Trophoblast cell (in vitro differentiated cells and primary cell): ENCODE results near the gene PCLO.

Experiments used
- DNase-seq, 2 donors: peaks; one replicate each; pipeline ENCODE4 v3.0.0-alpha.2; 2016
- H2AFZ ChIP-seq: 2 replicates; pipeline ENCODE4 v1.6.1; 2013; ENCODE audit warnings: low read length, moderate library complexity, mild to moderate bottlenecking; ENCODE audit not compliant: insufficient read depth, poor library complexity
- H2AK5ac ChIP-seq: 2 replicates; pipeline ENCODE4 v1.6.1; 2013; ENCODE audit warnings: mild to moderate bottlenecking, low read length
- H2BK120ac ChIP-seq: 2 replicates; pipeline ENCODE4 v1.6.1; 2013; ENCODE audit warnings: low read length, mild to moderate bottlenecking, moderate library complexity; ENCODE audit not compliant: insufficient read depth, poor library complexity
- H2BK12ac ChIP-seq: 2 replicates; pipeline ENCODE4 v1.6.1; 2013; ENCODE audit warnings: mild to moderate bottlenecking, low read length, moderate library complexity
- H2BK5ac ChIP-seq: 2 replicates; pipeline ENCODE4 v1.6.1; 2013; ENCODE audit warnings: low read length, low read depth, moderate library complexity, mild to moderate bottlenecking; ENCODE audit not compliant: poor library complexity
- H3K14ac ChIP-seq: 2 replicates; pipeline ENCODE4 v1.6.1; 2013; ENCODE audit warnings: mild to moderate bottlenecking, low read length
- H3K18ac ChIP-seq: 2 replicates; pipeline ENCODE4 v1.6.1; 2013; ENCODE audit warnings: mild to moderate bottlenecking, low read length
- H3K23ac ChIP-seq: 2 replicates; pipeline ENCODE4 v1.6.1; 2013; ENCODE audit warnings: low read length
- H3K27ac ChIP-seq: 2 replicates; pipeline ENCODE4 v1.5.1; 2013; ENCODE audit warnings: low read depth, mild to moderate bottlenecking, inconsistent platforms, low read length, moderate library complexity
- H3K27me3 ChIP-seq: 2 replicates; pipeline ENCODE4 v1.6.1; 2013; ENCODE audit warnings: inconsistent platforms, mild to moderate bottlenecking, low read length, moderate library complexity; ENCODE audit not compliant: insufficient read depth
- H3K36me3 ChIP-seq, 2 experiments: 1 replicate in 1 of 2; 2 replicates in 1 of 2; pipeline ENCODE4 v1.6.1; 2013; ENCODE audit warnings: low read length in 2 of 2, mild to moderate bottlenecking in 2 of 2, moderate library complexity in 1 of 2; ENCODE audit not compliant: insufficient read depth in 2 of 2, control insufficient read depth in 1 of 2
- H3K4ac ChIP-seq: 2 replicates; pipeline ENCODE4 v1.6.1; 2013; ENCODE audit warnings: low read depth, mild to moderate bottlenecking, low read length, moderate library complexity
- H3K4me1 ChIP-seq, 2 experiments: 1 replicate in 1 of 2; 2 replicates in 1 of 2; pipeline ENCODE4 v1.6.1; 2013; ENCODE audit warnings: low read length in 2 of 2, mild to moderate bottlenecking in 2 of 2, moderate library complexity in 1 of 2; ENCODE audit not compliant: insufficient read depth in 2 of 2, control insufficient read depth in 1 of 2
- H3K4me2 ChIP-seq: 2 replicates; pipeline ENCODE4 v1.6.1; 2013; ENCODE audit warnings: inconsistent platforms, mild to moderate bottlenecking, low read length, moderate library complexity
- H3K4me3 ChIP-seq: 2 replicates; pipeline ENCODE4 v1.5.1; 2013; ENCODE audit warnings: mild to moderate bottlenecking, low read depth, low read length, inconsistent platforms
- H3K79me1 ChIP-seq: one replicate; pipeline ENCODE4 v1.6.1; 2013; ENCODE audit warnings: low read length
- H3K79me2 ChIP-seq: 2 replicates; pipeline ENCODE4 v1.6.1; 2013; ENCODE audit warnings: low read length, mild to moderate bottlenecking; ENCODE audit not compliant: control insufficient read depth, insufficient read depth, poor library complexity
- H3K9ac ChIP-seq: 2 replicates; pipeline ENCODE4 v1.6.1; 2013; ENCODE audit warnings: mild to moderate bottlenecking, low read length
- H3K9me3 ChIP-seq: 2 replicates; pipeline ENCODE4 v1.6.1; 2013; ENCODE audit warnings: low read depth, mild to moderate bottlenecking, control low read depth, inconsistent platforms, low read length; ENCODE audit not compliant: insufficient read depth
- H4K12ac ChIP-seq: 2 replicates; pipeline ENCODE4 v1.6.1; 2013; ENCODE audit warnings: low read depth, mild to moderate bottlenecking, low read length, moderate library complexity
- H4K8ac ChIP-seq: 2 replicates; pipeline ENCODE4 v1.6.1; 2013; ENCODE audit warnings: low read depth, mild to moderate bottlenecking, low read length, moderate library complexity
- H4K91ac ChIP-seq: one replicate; pipeline ENCODE4 v1.6.1; 2013; ENCODE audit warnings: low read depth, mild to moderate bottlenecking, low read length, moderate library complexity
- WGBS: extraction: QIAGEN DNeasy Blood & Tissue Kit; methylation state at CpG from one replicate; pipeline ENCODE4 v1.1.7; 2013; ENCODE audit warnings: missing lambda C conversion rate; ENCODE audit not compliant: insufficient read length, insufficient coverage; ENCODE audit errors: extremely low coverage; 5-methylcytosine and 5-hydroxymethylcytosine counted together

PCLO gene

GRCh38 chr7:82975811-82976468, 186.7 kb downstream of the PCLO start:
- H3K4me1 ChIP-seq: no peaks in the 10 kb centered on the region
- H2AFZ ChIP-seq: no peak overlapping the region
- H2BK5ac ChIP-seq: no peak overlapping the region
- H3K9ac ChIP-seq: no peak overlapping the region
- no CpG with 5 or more reads among the region's 2 CpGs for WGBS
- H2AK5ac ChIP-seq: no peak overlapping the region
- H3K23ac ChIP-seq: no peak overlapping the region
- peak in 1 of 2 donors; percentile 27 for DNase-seq
- H3K14ac ChIP-seq: no peak overlapping the region
- H4K12ac ChIP-seq: no peak overlapping the region
- H3K4me2 ChIP-seq: no peak overlapping the region
- no peak overlapping the region for H2BK12ac ChIP-seq
- no peaks in the 10 kb centered on the region for H3K9me3 ChIP-seq
- H3K18ac ChIP-seq: no peak overlapping the region
- H4K91ac ChIP-seq: no peak overlapping the region
- no peak overlapping the region for H4K8ac ChIP-seq
- H3K4ac ChIP-seq: no peak overlapping the region
- no peaks in the 10 kb centered on the region for H3K36me3 ChIP-seq
- no peaks in the 10 kb centered on the region for H3K79me1 ChIP-seq
- no peak overlapping the region for H3K27ac ChIP-seq
- no peaks in the 10 kb centered on the region for H3K79me2 ChIP-seq
- H2BK120ac ChIP-seq: no peak overlapping the region
- no peaks in the 10 kb centered on the region for H3K27me3 ChIP-seq
- no peak overlapping the region for H3K4me3 ChIP-seq

DNA sequence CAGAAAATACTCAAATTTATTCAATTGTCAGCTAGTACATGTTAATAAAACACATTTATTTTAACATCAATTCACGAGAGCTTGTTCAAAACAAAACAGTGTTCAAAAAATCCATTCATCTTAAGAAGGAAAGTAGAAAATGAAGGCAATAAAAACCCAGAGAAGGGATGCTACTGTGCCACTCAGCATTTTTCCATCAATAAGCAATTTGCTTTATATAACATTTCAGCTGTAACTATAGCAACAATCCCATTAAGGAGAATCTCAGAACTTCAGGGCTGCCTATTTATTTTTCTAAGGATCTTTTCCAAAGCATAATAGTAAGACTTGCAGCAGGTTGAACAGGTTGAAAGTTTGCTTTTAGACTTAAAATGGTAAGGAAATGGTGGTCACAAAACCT, 190.5 kb downstream of the PCLO start:
- H2AK5ac ChIP-seq: no peak overlapping the region
- H2BK5ac ChIP-seq: no peak overlapping the region
- H3K4me1 ChIP-seq: no peaks in the 10 kb centered on the region
- no peaks in the 10 kb centered on the region for H3K36me3 ChIP-seq
- DNase-seq: no peak
- no peak overlapping the region for H3K18ac ChIP-seq
- no peak overlapping the region for H3K9ac ChIP-seq
- H4K8ac ChIP-seq: no peak overlapping the region
- H3K27me3 ChIP-seq: no peaks in the 10 kb centered on the region
- H3K27ac ChIP-seq: no peak overlapping the region
- no peaks in the 10 kb centered on the region for H3K79me1 ChIP-seq
- H4K91ac ChIP-seq: no peak overlapping the region
- no peak overlapping the region for H3K14ac ChIP-seq
- no peaks in the 10 kb centered on the region for H3K79me2 ChIP-seq
- no CpG with 5 or more reads among the region's 1 CpG for WGBS
- no peak overlapping the region for H2AFZ ChIP-seq
- no peak overlapping the region for H2BK120ac ChIP-seq
- H3K4me2 ChIP-seq: no peak overlapping the region
- H4K12ac ChIP-seq: no peak overlapping the region
- no peak overlapping the region for H2BK12ac ChIP-seq
- H3K23ac ChIP-seq: no peak overlapping the region
- H3K4ac ChIP-seq: no peak overlapping the region
- H3K4me3 ChIP-seq: no peak overlapping the region
- no peaks in the 10 kb centered on the region for H3K9me3 ChIP-seq

DNA sequence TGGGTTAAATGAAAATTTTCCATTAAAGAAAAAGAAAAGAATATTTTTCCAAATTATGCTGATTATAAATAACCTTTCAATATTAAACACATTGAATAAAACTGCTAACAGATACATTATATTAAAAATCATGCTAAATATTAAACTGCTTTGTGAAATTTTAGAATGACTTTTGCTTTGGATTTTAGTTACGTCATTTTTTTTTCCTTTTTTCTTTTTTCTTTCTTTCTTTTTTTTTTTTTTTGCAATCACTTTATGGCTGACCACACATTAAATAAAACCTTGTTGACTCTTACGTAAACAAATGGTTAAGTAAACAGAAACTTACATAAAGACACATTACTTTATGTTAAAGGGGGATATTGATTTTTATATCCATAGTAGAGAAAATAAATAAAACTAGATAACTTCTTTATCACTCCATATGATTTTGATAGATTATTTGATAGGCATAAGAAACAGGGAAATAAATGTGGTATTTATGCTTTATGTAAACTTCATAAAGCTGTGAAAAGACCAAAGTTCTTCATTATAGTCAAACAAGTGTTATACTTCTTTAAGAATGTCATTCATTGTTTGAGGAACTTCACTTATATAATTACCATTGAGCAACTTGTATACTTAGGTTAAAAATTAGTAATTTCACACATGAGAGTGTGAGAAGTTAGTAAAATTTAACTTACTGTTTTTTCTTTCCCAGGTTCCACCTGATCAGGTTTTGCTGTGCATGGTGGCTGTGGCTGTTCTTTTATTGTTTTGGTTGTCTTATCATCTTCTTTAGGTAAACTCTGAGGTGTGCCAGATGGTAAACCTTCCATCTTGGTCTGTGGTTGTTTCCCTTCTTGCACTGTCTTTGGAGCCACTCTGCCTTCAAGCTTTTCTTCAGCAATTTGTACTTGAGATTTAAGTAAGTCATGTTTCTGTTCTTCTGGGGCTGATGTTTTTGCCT, 197.3 kb downstream of the PCLO start:
- no peak overlapping the region for H4K12ac ChIP-seq
- no peak overlapping the region for H2BK12ac ChIP-seq
- H3K4me3 ChIP-seq: no peak overlapping the region
- no peak overlapping the region for H3K23ac ChIP-seq
- H3K36me3 ChIP-seq: no peaks in the 10 kb centered on the region
- WGBS: no CpG with 5 or more reads among the region's 2 CpGs
- no peak overlapping the region for H2AK5ac ChIP-seq
- H2AFZ ChIP-seq: no peak overlapping the region
- H3K9me3 ChIP-seq: no peaks in the 10 kb centered on the region
- H4K8ac ChIP-seq: no peak overlapping the region
- no peak overlapping the region for H2BK120ac ChIP-seq
- H3K27ac ChIP-seq: no peak overlapping the region
- H3K4me1 ChIP-seq: no peaks in the 10 kb centered on the region
- no peak overlapping the region for H3K4ac ChIP-seq
- H3K27me3 ChIP-seq: no peaks in the 10 kb centered on the region
- no peaks in the 10 kb centered on the region for H3K79me2 ChIP-seq
- H3K18ac ChIP-seq: no peak overlapping the region
- no peak overlapping the region for H3K4me2 ChIP-seq
- no peak for DNase-seq
- H3K79me1 ChIP-seq: no peaks in the 10 kb centered on the region
- H4K91ac ChIP-seq: no peak overlapping the region
- H3K9ac ChIP-seq: no peak overlapping the region
- no peak overlapping the region for H3K14ac ChIP-seq
- no peak overlapping the region for H2BK5ac ChIP-seq

- WGBS: no CpG with 5 or more reads among the region's 1 CpG
- Histone ChIP-seq H3K23ac (no peak overlapping the region), H2BK12ac (no peak overlapping the region), H4K91ac (no peak overlapping the region), H4K12ac (no peak overlapping the region), H3K9ac (no peak overlapping the region), H3K4me2 (no peak overlapping the region), H3K79me2 (no peaks in the 10 kb centered on the region), H4K8ac (no peak overlapping the region), H3K36me3 (no peaks in the 10 kb centered on the region), H3K27ac (no peak overlapping the region), H2AK5ac (no peak overlapping the region), H3K4me1 (no peaks in the 10 kb centered on the region), H3K14ac (no peak overlapping the region), H3K4ac (no peak overlapping the region), H2BK120ac (no peak overlapping the region), H3K9me3 (no peaks in the 10 kb centered on the region), H3K27me3 (no peaks in the 10 kb centered on the region), H2BK5ac (no peak overlapping the region), H3K79me1 (no peaks in the 10 kb centered on the region), H3K4me3 (no peak overlapping the region), H3K18ac (no peak overlapping the region), H2AFZ (no peak overlapping the region)
- no peak for DNase-seq
Measured at GRCh38 chr7:82964150-82964882, 198.4 kb downstream of the PCLO start.
